Liver (tissue), 9 donors: ENCODE measurements around the gene GALNT17. TPM values are rescaled to one million over a fixed set of nuclear protein-coding genes. Genes with fewer than 3 reads are reported as not detected.

Experiments
- DNase-seq: peaks from one replicate; pipeline ENCODE4 v3.0.0-alpha.2; 2017; ENCODE audit warnings: low spot score
- H3K27ac ChIP-seq, 2 donors: one replicate each; pipeline ENCODE4 v1.7.0; 2013; ENCODE audit warnings: inconsistent platforms in 2 of 2, low read length in 2 of 2, control low read depth in 1 of 2, low read depth in 1 of 2, mild to moderate bottlenecking in 1 of 2
- H3K27me3 ChIP-seq, 4 donors: one replicate each; pipeline versions ENCODE4 v1.6.1 to v1.7.0; 2013; ENCODE audit warnings: low read length in 3 of 4, inconsistent platforms in 1 of 4, mild to moderate bottlenecking in 1 of 4, moderate library complexity in 1 of 4; ENCODE audit not compliant: control insufficient read depth in 4 of 4, insufficient read depth in 4 of 4
- H3K36me3 ChIP-seq, 4 donors: one replicate each; pipeline versions ENCODE4 v1.6.1 to v1.7.0; 2013; ENCODE audit warnings: low read length in 3 of 4, mild to moderate bottlenecking in 3 of 4, low read depth in 1 of 4, moderate library complexity in 1 of 4; ENCODE audit not compliant: control insufficient read depth in 4 of 4, insufficient read depth in 3 of 4
- H3K4me1 ChIP-seq, 4 donors: one replicate each; pipeline versions ENCODE4 v1.6.1 to v1.7.0; 2013; ENCODE audit warnings: low read length in 3 of 4, mild to moderate bottlenecking in 3 of 4, moderate library complexity in 1 of 4; ENCODE audit not compliant: control insufficient read depth in 4 of 4, insufficient read depth in 4 of 4
- H3K4me3 ChIP-seq, 3 donors: one replicate each; pipeline versions ENCODE4 v1.6.1 to v1.7.0; 2013; ENCODE audit warnings: low read length in 3 of 3, control low read depth in 1 of 3, low read depth in 1 of 3, mild to moderate bottlenecking in 1 of 3
- H3K9ac ChIP-seq, 2 donors: one replicate each; pipeline ENCODE4 v1.7.0; 2013; ENCODE audit warnings: low read length in 2 of 2, mild to moderate bottlenecking in 2 of 2, moderate library complexity in 2 of 2, control low read depth in 1 of 2, low read depth in 1 of 2
- H3K9me3 ChIP-seq, 4 donors: one replicate each; pipeline versions ENCODE4 v1.6.1 to v1.7.0; 2013; ENCODE audit warnings: low read length in 3 of 4; ENCODE audit not compliant: control insufficient read depth in 4 of 4
- EGR1 ChIP-seq, 2 donors: IDR thresholded peaks; 2 replicates each; pipeline ENCODE4 v1.6.1; 2016 to 2018; ENCODE audit warnings: antibody characterized with exemption in 2 of 2, low read depth in 2 of 2
- FOXA1 ChIP-seq: IDR thresholded peaks from 2 replicates; pipeline ENCODE4 v1.6.1; 2016; ENCODE audit warnings: antibody characterized with exemption
- GABPA ChIP-seq, 2 donors: IDR thresholded peaks in 1 of 2; conservative IDR thresholded peaks in 1 of 2; 2 replicates each; pipeline ENCODE4 v1.6.1; 2016; ENCODE audit warnings: antibody characterized with exemption in 2 of 2, mild to moderate bottlenecking in 1 of 2, moderate library complexity in 1 of 2
- HNF4A ChIP-seq, 2 donors: conservative IDR thresholded peaks; 2 replicates each; pipeline ENCODE4 v1.6.1; 2016; ENCODE audit warnings: antibody characterized with exemption in 2 of 2, mild to moderate bottlenecking in 2 of 2
- HNF4G ChIP-seq: IDR thresholded peaks from 2 replicates; pipeline ENCODE4 v1.6.1; 2016; ENCODE audit warnings: antibody characterized with exemption
- JUND ChIP-seq, 2 donors: IDR thresholded peaks; 2 replicates each; pipeline ENCODE4 v1.6.1; 2016; ENCODE audit warnings: antibody characterized with exemption in 2 of 2
- RXRA ChIP-seq, 2 donors: IDR thresholded peaks; 2 replicates each; pipeline ENCODE4 v1.6.1; 2017 to 2018; ENCODE audit warnings: antibody characterized with exemption in 2 of 2, mild to moderate bottlenecking in 1 of 2
- SP1 ChIP-seq: IDR thresholded peaks from 2 replicates; pipeline ENCODE4 v1.6.1; 2018; ENCODE audit warnings: antibody characterized with exemption, mild to moderate bottlenecking
- TAF1 ChIP-seq: conservative IDR thresholded peaks from 2 replicates; pipeline ENCODE4 v1.6.1; 2016; ENCODE audit warnings: antibody characterized with exemption, mild to moderate bottlenecking
- YY1 ChIP-seq: IDR thresholded peaks from 2 replicates; pipeline ENCODE4 v1.6.1; 2016; ENCODE audit warnings: antibody characterized with exemption, mild to moderate bottlenecking
- WGBS: extraction: QIAGEN DNeasy Blood & Tissue Kit; methylation state at CpG from one replicate; pipeline ENCODE4 v1.1.7; 2013; 5-methylcytosine and 5-hydroxymethylcytosine counted together
- polyA plus RNA-seq, 2 donors: library from polyadenylated mRNA; stranded (reverse) in 1 of 2; unstranded in 1 of 2; fragments of 200-250 nt in 1 of 2; fragments of >200 nt in 1 of 2; fragmentation: Nextera tagmentation in 1 of 2; extraction: Ambion mirVana in 1 of 2; gene quantifications; one replicate each; pipeline versions ENCODE4 v1.2.1 to v1.2.3, GENCODE V29; 2013 to 2015
- total RNA-seq, 2 donors: library from RNA; depleted of rRNA; stranded (reverse); fragments of >200 nt; gene quantifications; one replicate each; pipeline ENCODE4 v1.2.3, GENCODE V29; 2014
- TF ChIP-seq, protein P1 (sequence below): IDR thresholded peaks from 2 replicates; pipeline ENCODE4 v1.6.1; 2016; ENCODE audit warnings: antibody characterized with exemption
- TF ChIP-seq, protein P2 (sequence below): IDR thresholded peaks from 2 replicates; pipeline ENCODE4 v1.6.1; 2016; ENCODE audit warnings: antibody characterized with exemption
- TF ChIP-seq, protein P3 (sequence below): fragments of 150-350 bp; IDR thresholded peaks from 2 replicates; pipeline ENCODE4 v1.5.1; 2017; ENCODE audit warnings: improper control_type of control experiment, low read depth, low read length; ENCODE audit not compliant: missing input control
- TF ChIP-seq, protein P4 (sequence below): IDR thresholded peaks from 2 replicates; pipeline ENCODE4 v1.6.1; 2016; ENCODE audit warnings: antibody characterized with exemption, mild to moderate bottlenecking
- TF ChIP-seq, protein P5 (sequence below): IDR thresholded peaks from 2 replicates; pipeline ENCODE4 v1.6.1; 2016; ENCODE audit warnings: antibody characterized with exemption
- donor health status: healthy.
- donor health status: healthy.
- donor health status: healthy.
- donor health status: healthy.
- donor health status: healthy.

Gene GALNT17
- total and polyA plus RNA-seq, 4 donors = 0.10 to 0.42 (median 0.37) TPM; not detected in 1

DNA sequence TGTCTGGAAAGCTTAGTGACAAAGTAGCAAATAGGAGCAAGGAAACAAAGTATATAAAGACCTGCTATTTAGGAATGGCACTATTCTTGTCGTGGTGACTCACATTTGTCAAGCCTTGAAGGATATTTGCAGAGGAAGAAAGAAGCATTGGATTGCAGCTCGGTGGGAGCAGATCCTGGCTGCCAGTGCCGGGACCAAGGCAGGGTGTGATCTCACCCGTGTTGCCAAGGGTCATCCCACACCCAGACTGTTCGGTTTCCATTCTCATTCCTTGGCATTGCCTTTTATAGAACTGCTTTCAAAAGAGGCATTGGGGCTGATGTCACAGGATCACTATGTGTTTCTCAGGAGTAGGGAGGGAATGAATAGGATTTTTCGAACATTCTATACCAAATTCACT lies 176.2 kb downstream of the GALNT17 start (continued):
- no peak for TF ChIP-seq GABPA (IDR thresholded peaks at IDR 0.05 in 1 of 2, conservative IDR thresholded peaks at IDR 0.05 in 1 of 2)

DNA sequence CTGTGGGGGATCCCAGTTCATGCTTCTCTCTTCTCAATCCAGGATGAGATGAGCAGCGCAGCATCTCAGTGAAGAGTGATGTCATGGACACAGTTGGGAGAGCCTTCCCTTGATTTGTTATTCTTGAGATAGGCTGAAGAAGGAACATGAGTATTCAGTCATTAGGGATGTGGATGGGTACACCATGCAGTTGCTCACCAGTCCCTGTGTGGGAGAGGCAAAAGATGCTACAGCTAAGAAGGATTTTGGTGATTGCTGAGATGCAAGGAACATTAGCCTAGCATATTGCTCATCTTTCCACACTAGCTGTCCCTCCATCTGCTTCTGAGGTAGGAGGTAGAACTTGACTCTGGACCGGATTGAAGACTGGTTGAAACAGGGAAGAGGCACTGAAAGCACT lies 179.6 kb downstream of the GALNT17 start:
- Histone ChIP-seq H3K9me3 (peaks cover 0 to 10% (median 5%) of the 10 kb centered on the region in 4 donors), H3K27me3 (peaks cover 0 to 3% (median 1%) of the 10 kb centered on the region in 4 donors)

More for the DNA sequence above, 179.6 kb downstream of the GALNT17 start:
- Histone ChIP-seq H3K4me1 (no peaks in the 10 kb centered on the region), H3K27ac (no peak overlapping the region), H3K9ac (no peak overlapping the region), H3K36me3 (no peaks in the 10 kb centered on the region), H3K4me3 (no peak overlapping the region)
- DNase-seq = no peak
- TF ChIP-seq RXRA (IDR thresholded peaks at IDR 0.05) (no peak), SP1 (no peak), TAF1 (no peak), YY1 (no peak), EGR1 (IDR thresholded peaks at IDR 0.05; ENCODE audit: low read depth in 2 of 2) (no peak), FOXA1 (no peak), HNF4A (conservative IDR thresholded peaks at IDR 0.05) (no peak), JUND (IDR thresholded peaks at IDR 0.05) (no peak), GABPA (IDR thresholded peaks at IDR 0.05 in 1 of 2, conservative IDR thresholded peaks at IDR 0.05 in 1 of 2) (no peak), HNF4G (no peak)
- TF ChIP-seq, protein P1, sequence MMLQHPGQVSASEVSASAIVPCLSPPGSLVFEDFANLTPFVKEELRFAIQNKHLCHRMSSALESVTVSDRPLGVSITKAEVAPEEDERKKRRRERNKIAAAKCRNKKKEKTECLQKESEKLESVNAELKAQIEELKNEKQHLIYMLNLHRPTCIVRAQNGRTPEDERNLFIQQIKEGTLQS = no peak
- TF ChIP-seq, protein P2, sequence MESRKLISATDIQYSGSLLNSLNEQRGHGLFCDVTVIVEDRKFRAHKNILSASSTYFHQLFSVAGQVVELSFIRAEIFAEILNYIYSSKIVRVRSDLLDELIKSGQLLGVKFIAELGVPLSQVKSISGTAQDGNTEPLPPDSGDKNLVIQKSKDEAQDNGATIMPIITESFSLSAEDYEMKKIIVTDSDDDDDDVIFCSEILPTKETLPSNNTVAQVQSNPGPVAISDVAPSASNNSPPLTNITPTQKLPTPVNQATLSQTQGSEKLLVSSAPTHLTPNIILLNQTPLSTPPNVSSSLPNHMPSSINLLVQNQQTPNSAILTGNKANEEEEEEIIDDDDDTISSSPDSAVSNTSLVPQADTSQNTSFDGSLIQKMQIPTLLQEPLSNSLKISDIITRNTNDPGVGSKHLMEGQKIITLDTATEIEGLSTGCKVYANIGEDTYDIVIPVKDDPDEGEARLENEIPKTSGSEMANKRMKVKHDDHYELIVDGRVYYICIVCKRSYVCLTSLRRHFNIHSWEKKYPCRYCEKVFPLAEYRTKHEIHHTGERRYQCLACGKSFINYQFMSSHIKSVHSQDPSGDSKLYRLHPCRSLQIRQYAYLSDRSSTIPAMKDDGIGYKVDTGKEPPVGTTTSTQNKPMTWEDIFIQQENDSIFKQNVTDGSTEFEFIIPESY = no peak
- TF ChIP-seq, protein P3, sequence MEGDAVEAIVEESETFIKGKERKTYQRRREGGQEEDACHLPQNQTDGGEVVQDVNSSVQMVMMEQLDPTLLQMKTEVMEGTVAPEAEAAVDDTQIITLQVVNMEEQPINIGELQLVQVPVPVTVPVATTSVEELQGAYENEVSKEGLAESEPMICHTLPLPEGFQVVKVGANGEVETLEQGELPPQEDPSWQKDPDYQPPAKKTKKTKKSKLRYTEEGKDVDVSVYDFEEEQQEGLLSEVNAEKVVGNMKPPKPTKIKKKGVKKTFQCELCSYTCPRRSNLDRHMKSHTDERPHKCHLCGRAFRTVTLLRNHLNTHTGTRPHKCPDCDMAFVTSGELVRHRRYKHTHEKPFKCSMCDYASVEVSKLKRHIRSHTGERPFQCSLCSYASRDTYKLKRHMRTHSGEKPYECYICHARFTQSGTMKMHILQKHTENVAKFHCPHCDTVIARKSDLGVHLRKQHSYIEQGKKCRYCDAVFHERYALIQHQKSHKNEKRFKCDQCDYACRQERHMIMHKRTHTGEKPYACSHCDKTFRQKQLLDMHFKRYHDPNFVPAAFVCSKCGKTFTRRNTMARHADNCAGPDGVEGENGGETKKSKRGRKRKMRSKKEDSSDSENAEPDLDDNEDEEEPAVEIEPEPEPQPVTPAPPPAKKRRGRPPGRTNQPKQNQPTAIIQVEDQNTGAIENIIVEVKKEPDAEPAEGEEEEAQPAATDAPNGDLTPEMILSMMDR = no peak
- TF ChIP-seq, protein P4, sequence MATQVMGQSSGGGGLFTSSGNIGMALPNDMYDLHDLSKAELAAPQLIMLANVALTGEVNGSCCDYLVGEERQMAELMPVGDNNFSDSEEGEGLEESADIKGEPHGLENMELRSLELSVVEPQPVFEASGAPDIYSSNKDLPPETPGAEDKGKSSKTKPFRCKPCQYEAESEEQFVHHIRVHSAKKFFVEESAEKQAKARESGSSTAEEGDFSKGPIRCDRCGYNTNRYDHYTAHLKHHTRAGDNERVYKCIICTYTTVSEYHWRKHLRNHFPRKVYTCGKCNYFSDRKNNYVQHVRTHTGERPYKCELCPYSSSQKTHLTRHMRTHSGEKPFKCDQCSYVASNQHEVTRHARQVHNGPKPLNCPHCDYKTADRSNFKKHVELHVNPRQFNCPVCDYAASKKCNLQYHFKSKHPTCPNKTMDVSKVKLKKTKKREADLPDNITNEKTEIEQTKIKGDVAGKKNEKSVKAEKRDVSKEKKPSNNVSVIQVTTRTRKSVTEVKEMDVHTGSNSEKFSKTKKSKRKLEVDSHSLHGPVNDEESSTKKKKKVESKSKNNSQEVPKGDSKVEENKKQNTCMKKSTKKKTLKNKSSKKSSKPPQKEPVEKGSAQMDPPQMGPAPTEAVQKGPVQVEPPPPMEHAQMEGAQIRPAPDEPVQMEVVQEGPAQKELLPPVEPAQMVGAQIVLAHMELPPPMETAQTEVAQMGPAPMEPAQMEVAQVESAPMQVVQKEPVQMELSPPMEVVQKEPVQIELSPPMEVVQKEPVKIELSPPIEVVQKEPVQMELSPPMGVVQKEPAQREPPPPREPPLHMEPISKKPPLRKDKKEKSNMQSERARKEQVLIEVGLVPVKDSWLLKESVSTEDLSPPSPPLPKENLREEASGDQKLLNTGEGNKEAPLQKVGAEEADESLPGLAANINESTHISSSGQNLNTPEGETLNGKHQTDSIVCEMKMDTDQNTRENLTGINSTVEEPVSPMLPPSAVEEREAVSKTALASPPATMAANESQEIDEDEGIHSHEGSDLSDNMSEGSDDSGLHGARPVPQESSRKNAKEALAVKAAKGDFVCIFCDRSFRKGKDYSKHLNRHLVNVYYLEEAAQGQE = no peak
- TF ChIP-seq, protein P5, sequence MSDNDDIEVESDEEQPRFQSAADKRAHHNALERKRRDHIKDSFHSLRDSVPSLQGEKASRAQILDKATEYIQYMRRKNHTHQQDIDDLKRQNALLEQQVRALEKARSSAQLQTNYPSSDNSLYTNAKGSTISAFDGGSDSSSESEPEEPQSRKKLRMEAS = no peak
- WGBS = 82% methylated on average over 2 of the region's 2 CpGs
